SK-N-SH treated with all-trans-retinoic acid at 6 μM for 48 hours (cell line): Measurements from ENCODE around the gene CENPP.

ENCODE experiments used
- ATAC-seq: fragments of 200-7000 bp; cut with Tn5 transposase; 3 replicates; pipeline ENCODE4 v1.9.1; 2020; ENCODE audit warnings: mild to moderate bottlenecking, moderate library complexity
- ARNTL ChIP-seq: fragments of 450-650 bp; formaldehyde crosslinking; IDR thresholded peaks from 2 replicates; pipeline ENCODE4 v1.5.0; 2020; ENCODE audit warnings: low read depth, mild to moderate bottlenecking, moderate library complexity, borderline replicate concordance
- BACH2 ChIP-seq: fragments of 250-450 bp; sonication (Bioruptor Pico); IDR thresholded peaks from 2 replicates; pipeline ENCODE4 v1.9.0; 2021; ENCODE audit warnings: mild to moderate bottlenecking, borderline replicate concordance
- ESRRG ChIP-seq: fragments of 250-450 bp; sonication (Bioruptor Pico); IDR thresholded peaks from 2 replicates; pipeline ENCODE4 v1.6.1; 2021; ENCODE audit warnings: mild to moderate bottlenecking
- GLIS3 ChIP-seq: fragments of 250-450 bp; sonication (Bioruptor Pico); IDR thresholded peaks from 2 replicates; pipeline ENCODE4 v1.5.0; 2020; ENCODE audit warnings: mild to moderate bottlenecking, moderate library complexity
- ISL1 ChIP-seq: fragments of 250-450 bp; sonication (Bioruptor Pico); IDR thresholded peaks from 2 replicates; pipeline ENCODE4 v2.1.2; 2022; ENCODE audit warnings: mild to moderate bottlenecking, moderate library complexity
- PPARA ChIP-seq: fragments of 250-450 bp; sonication (Bioruptor Pico); IDR thresholded peaks from 2 replicates; pipeline ENCODE4 v1.5.0; 2020; ENCODE audit warnings: mild to moderate bottlenecking, borderline replicate concordance
- RARB ChIP-seq: fragments of 250-450 bp; sonication (Bioruptor Pico); IDR thresholded peaks from 2 replicates; pipeline ENCODE4 v1.8.0; 2021; ENCODE audit warnings: mild to moderate bottlenecking, moderate library complexity
- SNAI2 ChIP-seq: fragments of 250-450 bp; sonication (Bioruptor Pico); IDR thresholded peaks from 2 replicates; pipeline ENCODE4 v1.5.0; 2020; ENCODE audit warnings: mild to moderate bottlenecking, moderate library complexity
- TOX ChIP-seq: fragments of 250-450 bp; sonication (Bioruptor Pico); IDR thresholded peaks from 2 replicates; pipeline ENCODE4 v1.8.0; 2021; ENCODE audit warnings: mild to moderate bottlenecking, moderate library complexity, borderline replicate concordance
- ZFP3 ChIP-seq: fragments of 250-450 bp; sonication (Bioruptor Pico); IDR thresholded peaks from 2 replicates; pipeline ENCODE4 v1.5.0; 2020; ENCODE audit warnings: mild to moderate bottlenecking, moderate library complexity
- ZNF8 ChIP-seq: fragments of 450-650 bp; formaldehyde crosslinking; IDR thresholded peaks from 2 replicates; pipeline ENCODE4 v1.5.0; 2020; ENCODE audit warnings: mild to moderate bottlenecking, moderate library complexity
- TF ChIP-seq, protein P1 (sequence below): fragments of 250-450 bp; sonication (Bioruptor Pico); IDR thresholded peaks from 2 replicates; pipeline ENCODE4 v1.8.0; 2021; ENCODE audit warnings: low read depth, mild to moderate bottlenecking, moderate library complexity, borderline replicate concordance
- TF ChIP-seq, protein P2 (sequence below): fragments of 250-450 bp; sonication (Bioruptor Pico); IDR thresholded peaks from 2 replicates; pipeline ENCODE4 v1.5.1; 2020; ENCODE audit warnings: low read depth, mild to moderate bottlenecking, moderate library complexity
- TF ChIP-seq, protein P3 (sequence below): fragments of 250-450 bp; sonication (Bioruptor Pico); IDR thresholded peaks from 2 replicates; pipeline ENCODE4 v1.8.0; 2020; ENCODE audit warnings: mild to moderate bottlenecking, moderate library complexity, borderline replicate concordance
- TF ChIP-seq, protein P4 (sequence below): fragments of 250-450 bp; sonication (Bioruptor Pico); IDR thresholded peaks from 2 replicates; pipeline ENCODE4 v1.5.0; 2020; ENCODE audit warnings: mild to moderate bottlenecking, moderate library complexity

CENPP gene

DNA sequence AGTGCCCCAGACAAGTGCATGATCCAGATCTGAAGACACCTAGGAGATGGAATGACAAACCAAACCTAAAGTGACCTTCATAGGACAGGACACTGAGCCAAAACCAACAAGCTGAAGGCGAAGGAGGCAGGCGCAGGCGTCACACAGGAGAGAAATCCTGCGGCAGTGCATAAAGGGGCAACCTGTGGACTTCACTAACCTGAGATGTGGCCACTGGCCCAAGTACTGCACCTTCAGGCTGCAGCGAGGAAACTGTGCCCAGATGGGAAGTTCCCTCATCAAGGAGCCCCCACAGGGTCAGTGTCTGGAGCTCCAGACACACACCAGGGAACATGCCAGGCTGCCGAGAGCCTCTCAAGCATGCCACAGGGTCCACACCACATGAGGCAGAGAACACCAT lies 340.5 kb downstream of the CENPP start:
- TF ChIP-seq GLIS3 (no peak), RARB (CRISPR knock-in tag) (no peak)
- TF ChIP-seq, protein P1, sequence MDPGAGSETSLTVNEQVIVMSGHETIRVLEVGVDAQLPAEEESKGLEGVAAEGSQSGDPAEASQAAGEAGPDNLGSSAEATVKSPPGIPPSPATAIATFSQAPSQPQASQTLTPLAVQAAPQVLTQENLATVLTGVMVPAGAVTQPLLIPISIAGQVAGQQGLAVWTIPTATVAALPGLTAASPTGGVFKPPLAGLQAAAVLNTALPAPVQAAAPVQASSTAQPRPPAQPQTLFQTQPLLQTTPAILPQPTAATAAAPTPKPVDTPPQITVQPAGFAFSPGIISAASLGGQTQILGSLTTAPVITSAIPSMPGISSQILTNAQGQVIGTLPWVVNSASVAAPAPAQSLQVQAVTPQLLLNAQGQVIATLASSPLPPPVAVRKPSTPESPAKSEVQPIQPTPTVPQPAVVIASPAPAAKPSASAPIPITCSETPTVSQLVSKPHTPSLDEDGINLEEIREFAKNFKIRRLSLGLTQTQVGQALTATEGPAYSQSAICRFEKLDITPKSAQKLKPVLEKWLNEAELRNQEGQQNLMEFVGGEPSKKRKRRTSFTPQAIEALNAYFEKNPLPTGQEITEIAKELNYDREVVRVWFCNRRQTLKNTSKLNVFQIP = no peak
- TF ChIP-seq, all 23 proteins: peak for 0
- no peak for ATAC-seq

DNA sequence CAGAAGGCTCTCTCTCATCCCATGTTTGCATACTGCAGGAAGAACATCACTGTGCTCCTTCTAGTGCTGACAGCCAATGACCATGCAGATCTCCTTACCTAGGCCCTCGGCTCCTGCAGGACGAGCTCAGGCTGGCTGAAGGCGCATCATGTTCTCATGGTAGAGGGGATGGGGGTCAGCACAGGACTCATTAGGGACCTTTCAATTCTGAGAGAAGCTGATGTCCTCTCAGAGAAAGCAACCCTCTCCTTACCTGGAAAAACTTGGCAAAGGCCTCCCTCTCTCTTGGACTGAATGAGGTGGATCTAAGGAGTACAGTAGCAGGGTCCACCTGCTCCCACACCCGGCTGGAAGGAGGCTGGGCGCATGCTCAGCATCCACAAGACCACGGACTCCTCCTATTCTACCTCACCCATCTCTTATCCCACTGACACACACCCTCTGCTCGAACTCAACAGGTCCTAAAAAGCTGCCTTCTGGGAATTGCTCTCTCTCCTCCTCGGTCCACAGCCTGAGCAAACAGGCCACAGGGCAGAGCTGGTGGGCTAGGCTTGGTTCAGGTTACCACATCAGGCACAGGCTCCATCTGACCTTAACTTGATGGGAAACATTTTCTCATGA lies 341.3 kb downstream of the CENPP start:
- no peak for TF ChIP-seq TOX (CRISPR knock-in tag)
- TF ChIP-seq, protein P2, sequence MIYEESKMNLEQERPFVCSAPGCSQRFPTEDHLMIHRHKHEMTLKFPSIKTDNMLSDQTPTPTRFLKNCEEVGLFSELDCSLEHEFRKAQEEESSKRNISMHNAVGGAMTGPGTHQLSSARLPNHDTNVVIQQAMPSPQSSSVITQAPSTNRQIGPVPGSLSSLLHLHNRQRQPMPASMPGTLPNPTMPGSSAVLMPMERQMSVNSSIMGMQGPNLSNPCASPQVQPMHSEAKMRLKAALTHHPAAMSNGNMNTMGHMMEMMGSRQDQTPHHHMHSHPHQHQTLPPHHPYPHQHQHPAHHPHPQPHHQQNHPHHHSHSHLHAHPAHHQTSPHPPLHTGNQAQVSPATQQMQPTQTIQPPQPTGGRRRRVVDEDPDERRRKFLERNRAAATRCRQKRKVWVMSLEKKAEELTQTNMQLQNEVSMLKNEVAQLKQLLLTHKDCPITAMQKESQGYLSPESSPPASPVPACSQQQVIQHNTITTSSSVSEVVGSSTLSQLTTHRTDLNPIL (CRISPR knock-in tag) = no peak
- TF ChIP-seq ISL1 (CRISPR knock-in tag) = no peak
- no peak for TF ChIP-seq PPARA
- TF ChIP-seq ZFP3 (CRISPR knock-in tag) = no peak
- TF ChIP-seq, protein P3, sequence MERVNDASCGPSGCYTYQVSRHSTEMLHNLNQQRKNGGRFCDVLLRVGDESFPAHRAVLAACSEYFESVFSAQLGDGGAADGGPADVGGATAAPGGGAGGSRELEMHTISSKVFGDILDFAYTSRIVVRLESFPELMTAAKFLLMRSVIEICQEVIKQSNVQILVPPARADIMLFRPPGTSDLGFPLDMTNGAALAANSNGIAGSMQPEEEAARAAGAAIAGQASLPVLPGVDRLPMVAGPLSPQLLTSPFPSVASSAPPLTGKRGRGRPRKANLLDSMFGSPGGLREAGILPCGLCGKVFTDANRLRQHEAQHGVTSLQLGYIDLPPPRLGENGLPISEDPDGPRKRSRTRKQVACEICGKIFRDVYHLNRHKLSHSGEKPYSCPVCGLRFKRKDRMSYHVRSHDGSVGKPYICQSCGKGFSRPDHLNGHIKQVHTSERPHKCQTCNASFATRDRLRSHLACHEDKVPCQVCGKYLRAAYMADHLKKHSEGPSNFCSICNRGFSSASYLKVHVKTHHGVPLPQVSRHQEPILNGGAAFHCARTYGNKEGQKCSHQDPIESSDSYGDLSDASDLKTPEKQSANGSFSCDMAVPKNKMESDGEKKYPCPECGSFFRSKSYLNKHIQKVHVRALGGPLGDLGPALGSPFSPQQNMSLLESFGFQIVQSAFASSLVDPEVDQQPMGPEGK (CRISPR knock-in tag) = no peak
- TF ChIP-seq ARNTL (CRISPR knock-in tag) = no peak
- TF ChIP-seq SNAI2 = no peak
- TF ChIP-seq, protein P4, sequence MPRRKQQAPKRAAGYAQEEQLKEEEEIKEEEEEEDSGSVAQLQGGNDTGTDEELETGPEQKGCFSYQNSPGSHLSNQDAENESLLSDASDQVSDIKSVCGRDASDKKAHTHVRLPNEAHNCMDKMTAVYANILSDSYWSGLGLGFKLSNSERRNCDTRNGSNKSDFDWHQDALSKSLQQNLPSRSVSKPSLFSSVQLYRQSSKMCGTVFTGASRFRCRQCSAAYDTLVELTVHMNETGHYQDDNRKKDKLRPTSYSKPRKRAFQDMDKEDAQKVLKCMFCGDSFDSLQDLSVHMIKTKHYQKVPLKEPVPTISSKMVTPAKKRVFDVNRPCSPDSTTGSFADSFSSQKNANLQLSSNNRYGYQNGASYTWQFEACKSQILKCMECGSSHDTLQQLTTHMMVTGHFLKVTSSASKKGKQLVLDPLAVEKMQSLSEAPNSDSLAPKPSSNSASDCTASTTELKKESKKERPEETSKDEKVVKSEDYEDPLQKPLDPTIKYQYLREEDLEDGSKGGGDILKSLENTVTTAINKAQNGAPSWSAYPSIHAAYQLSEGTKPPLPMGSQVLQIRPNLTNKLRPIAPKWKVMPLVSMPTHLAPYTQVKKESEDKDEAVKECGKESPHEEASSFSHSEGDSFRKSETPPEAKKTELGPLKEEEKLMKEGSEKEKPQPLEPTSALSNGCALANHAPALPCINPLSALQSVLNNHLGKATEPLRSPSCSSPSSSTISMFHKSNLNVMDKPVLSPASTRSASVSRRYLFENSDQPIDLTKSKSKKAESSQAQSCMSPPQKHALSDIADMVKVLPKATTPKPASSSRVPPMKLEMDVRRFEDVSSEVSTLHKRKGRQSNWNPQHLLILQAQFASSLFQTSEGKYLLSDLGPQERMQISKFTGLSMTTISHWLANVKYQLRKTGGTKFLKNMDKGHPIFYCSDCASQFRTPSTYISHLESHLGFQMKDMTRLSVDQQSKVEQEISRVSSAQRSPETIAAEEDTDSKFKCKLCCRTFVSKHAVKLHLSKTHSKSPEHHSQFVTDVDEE (CRISPR knock-in tag) = no peak
- ATAC-seq = no peak

DNA sequence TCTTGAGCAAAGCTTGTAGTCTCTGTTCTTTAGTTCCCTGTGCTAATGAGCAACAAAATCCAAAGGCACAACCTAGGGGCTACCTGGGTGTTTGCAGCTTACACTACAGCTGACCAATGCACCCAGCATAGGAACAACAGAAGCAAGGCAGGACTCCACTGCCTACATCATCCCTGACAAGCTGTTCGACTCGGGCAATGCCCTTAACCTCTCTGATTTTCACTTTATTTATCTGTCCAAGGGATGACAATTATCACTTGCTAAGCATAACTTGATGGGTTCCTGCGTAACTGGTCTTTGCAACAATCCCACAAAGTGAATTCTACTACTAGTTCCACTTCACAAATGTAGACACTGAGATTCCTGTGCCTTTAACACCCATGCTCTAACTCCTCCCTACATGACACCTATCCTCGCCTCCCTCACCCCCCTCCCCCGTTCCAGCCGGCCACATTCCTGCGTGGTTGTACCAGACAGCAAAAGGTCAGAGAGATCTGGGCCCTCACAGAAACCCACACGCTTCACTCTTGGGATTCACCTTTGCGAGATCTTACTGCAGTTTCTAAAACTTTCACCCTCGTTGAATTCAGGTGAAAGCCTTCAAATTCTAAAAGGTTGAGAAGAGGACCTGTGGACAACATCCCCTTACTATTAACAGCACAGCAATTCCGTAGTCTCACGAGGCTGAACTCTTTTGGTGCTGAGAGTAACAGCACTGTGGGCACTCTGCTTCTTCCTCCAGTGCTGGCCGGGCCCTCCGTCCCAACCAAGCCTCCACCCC lies 343.2 kb downstream of the CENPP start:
- ATAC-seq = peak; percentile 33
- no peak for TF ChIP-seq PPARA
- TF ChIP-seq, protein P2 (CRISPR knock-in tag) = no peak
- TF ChIP-seq ESRRG (CRISPR knock-in tag) = no peak
- TF ChIP-seq SNAI2 = no peak
- no peak for TF ChIP-seq RARB (CRISPR knock-in tag)
- TF ChIP-seq GLIS3 = no peak
- TF ChIP-seq, protein P3 (CRISPR knock-in tag) = no peak
- no peak for TF ChIP-seq ISL1 (CRISPR knock-in tag)
- TF ChIP-seq, protein P4 (CRISPR knock-in tag) = no peak
- TF ChIP-seq BACH2 (CRISPR knock-in tag) = no peak
- TF ChIP-seq, protein P1 = no peak
- TF ChIP-seq ZNF8 (CRISPR knock-in tag) = no peak
- TF ChIP-seq ZFP3 (CRISPR knock-in tag) = no peak
